Activated CD8-positive, alpha-beta memory T cell treated with anti-CD3 and anti-CD28 coated beads for 1 hour (primary cell): ENCODE data around the gene CA10.

ENCODE experiments used
- DNase-seq, 2 donors: peaks; one replicate each; pipeline ENCODE4 v3.0.0-alpha.2; 2020; ENCODE audit warnings: low read depth in 1 of 2; ENCODE audit errors: extremely low read depth in 1 of 2

CA10 gene

GRCh38 chr17:51820766-51821165 lies 337.7 kb downstream of the CA10 start:
- no peak for DNase-seq

- DNase-seq, result no peak
Measured at GRCh38 chr17:51820252-51820651, 338.3 kb downstream of the CA10 start.

GRCh38 chr17:51819341-51820219 lies 338.9 kb downstream of the CA10 start:
- DNase-seq, result no peak

- no peak for DNase-seq
Measured at GRCh38 chr17:51818777-51819176, 339.7 kb downstream of the CA10 start.

GRCh38 chr17:51817955-51818354 lies 340.6 kb downstream of the CA10 start:
- DNase-seq, result no peak

GRCh38 chr17:51817117-51817516 lies 341.4 kb downstream of the CA10 start:
- DNase-seq, result no peak

GRCh38 chr17:51815097-51815496 lies 343.4 kb downstream of the CA10 start:
- no peak for DNase-seq

- DNase-seq, result no peak
Measured at GRCh38 chr17:51814521-51814920, 344.0 kb downstream of the CA10 start.

- no peak for DNase-seq
Measured at GRCh38 chr17:51813784-51814174, 344.7 kb downstream of the CA10 start.

GRCh38 chr17:51813140-51813783 lies 345.3 kb downstream of the CA10 start:
- no peak for DNase-seq

GRCh38 chr17:51807460-51807859 lies 351.1 kb downstream of the CA10 start:
- DNase-seq, result no peak

GRCh38 chr17:51805765-51806164 lies 352.7 kb downstream of the CA10 start:
- no peak for DNase-seq

GRCh38 chr17:51805185-51805584 lies 353.3 kb downstream of the CA10 start:
- DNase-seq, result no peak

- no peak for DNase-seq
Measured at GRCh38 chr17:51803161-51803560, 355.4 kb downstream of the CA10 start.

- no peak for DNase-seq
Measured at GRCh38 chr17:51802544-51802943, 356.0 kb downstream of the CA10 start.

- no peak for DNase-seq
Measured at GRCh38 chr17:51801626-51802025, 356.9 kb downstream of the CA10 start.

GRCh38 chr17:51799981-51800380 lies 358.5 kb downstream of the CA10 start:
- DNase-seq, result no peak

- no peak for DNase-seq
Measured at GRCh38 chr17:51799240-51799639, 359.3 kb downstream of the CA10 start.

- DNase-seq, result no peak
Measured at GRCh38 chr17:51797150-51797549, 361.4 kb downstream of the CA10 start.

GRCh38 chr17:51796026-51796425 lies 362.5 kb downstream of the CA10 start:
- no peak for DNase-seq

GRCh38 chr17:51795401-51795800 lies 363.1 kb downstream of the CA10 start:
- DNase-seq, result no peak

GRCh38 chr17:51794466-51794865 lies 364.0 kb downstream of the CA10 start:
- no peak for DNase-seq
